H1 (cell line): ENCODE measurements around the gene S1PR3. TPM values are rescaled to one million over a fixed set of nuclear protein-coding genes. Genes with fewer than 3 reads are reported as not detected.

Source experiments
- CTCF ChIA-PET: fragments of 300-600 bp; sonication (Branson Sonifier 250); formaldehyde crosslinking; loops from one replicate; lab custom pipeline; 2021; ENCODE audit not compliant: partially characterized antibody; lab: Charles Lee
- POLR2A ChIA-PET: fragments of 300-600 bp; sonication (Branson Sonifier 250); formaldehyde crosslinking; loops from one replicate; lab custom pipeline; 2021; ENCODE audit warnings: inconsistent platforms; ENCODE audit not compliant: partially characterized antibody; lab: Charles Lee
- DNase-seq, 2 experiments: peaks; one replicate each; pipeline versions ENCODE4 v3.0.0 to v3.0.0-alpha.2; 2010 to 2022; ENCODE audit warnings: low spot score in 2 of 2, low read depth in 1 of 2, mixed read lengths in 1 of 2
- FAIRE-seq: peaks from 2 replicates; lab custom pipeline; 2011; peaks lifted over from hg19 to GRCh38; lab: Jason Lieb, UNC
- H2AFZ ChIP-seq: 2 replicates; pipeline ENCODE4 v1.8.1; 2012; ENCODE audit warnings: low read length, inconsistent platforms
- H2AK5ac ChIP-seq: 2 replicates; pipeline ENCODE4 v1.6.1; 2013; ENCODE audit warnings: low read depth, low read length
- H2BK120ac ChIP-seq: replicated peaks from 2 replicates; pipeline ENCODE3; 2013; ENCODE audit warnings: low read depth, low read length, inconsistent platforms
- H2BK12ac ChIP-seq: 2 replicates; pipeline ENCODE4 v1.6.1; 2013; ENCODE audit warnings: low read depth, low read length
- H2BK15ac ChIP-seq: 2 replicates; pipeline ENCODE4 v1.6.1; 2013; ENCODE audit warnings: low read length
- H2BK20ac ChIP-seq: 2 replicates; pipeline ENCODE4 v1.6.1; 2013; ENCODE audit warnings: low read length
- H2BK5ac ChIP-seq: 2 replicates; pipeline ENCODE4 v1.6.1; 2013; ENCODE audit warnings: low read depth, low read length
- H3K14ac ChIP-seq: 2 replicates; pipeline ENCODE4 v1.6.1; 2013; ENCODE audit warnings: inconsistent platforms; ENCODE audit not compliant: insufficient read length
- H3K18ac ChIP-seq: 2 replicates; pipeline ENCODE4 v1.6.1; 2013; ENCODE audit warnings: low read length; ENCODE audit errors: extremely low read depth
- H3K23ac ChIP-seq: 2 replicates; pipeline ENCODE4 v1.6.1; 2013; ENCODE audit warnings: inconsistent platforms; ENCODE audit not compliant: insufficient read length
- H3K23me2 ChIP-seq: 2 replicates; pipeline ENCODE4 v1.6.1; 2013; ENCODE audit warnings: low read depth, low read length
- H3K27ac ChIP-seq: 2 replicates; pipeline ENCODE4 v1.6.1; 2011; ENCODE audit warnings: low read depth, low read length, inconsistent platforms
- H3K27me3 ChIP-seq, 4 experiments: replicated peaks in 1 of 4; 1 replicate in 1 of 4; 2 replicates in 3 of 4; pipeline versions ENCODE4 v1.6.1 to v1.8.1; 2011 to 2013; ENCODE audit warnings: low read length in 3 of 4, mild to moderate bottlenecking in 3 of 4, inconsistent platforms in 2 of 4, mixed read lengths in 2 of 4, moderate library complexity in 1 of 4; ENCODE audit not compliant: control insufficient read depth in 3 of 4, insufficient read depth in 3 of 4; ENCODE audit errors: extremely low read depth in 1 of 4
- H3K36me3 ChIP-seq, 4 experiments: 2 replicates each; pipeline versions ENCODE4 v1.6.1 to v1.8.1; 2011 to 2013; ENCODE audit warnings: mild to moderate bottlenecking in 4 of 4, low read length in 3 of 4, moderate library complexity in 2 of 4, control low read depth in 1 of 4, inconsistent platforms in 1 of 4; ENCODE audit not compliant: insufficient read depth in 4 of 4, control insufficient read depth in 2 of 4
- H3K4ac ChIP-seq: replicated peaks from 2 replicates; pipeline ENCODE3; 2013; ENCODE audit warnings: low read length, low read depth, mixed read lengths, inconsistent platforms; ENCODE audit not compliant: insufficient read length
- H3K4me1 ChIP-seq, 4 experiments: replicated peaks in 1 of 4; 1 replicate in 1 of 4; 2 replicates in 3 of 4; pipeline versions ENCODE4 v1.6.1 to v1.8.1; 2011 to 2013; ENCODE audit warnings: low read length in 3 of 4, inconsistent platforms in 2 of 4, mixed read lengths in 1 of 4; ENCODE audit not compliant: insufficient read depth in 4 of 4, control insufficient read depth in 3 of 4
- H3K4me2 ChIP-seq, 2 experiments: 2 replicates each; pipeline versions ENCODE4 v1.6.1 to v1.8.1; 2011 to 2013; ENCODE audit warnings: low read depth in 2 of 2, low read length in 2 of 2, control low read depth in 1 of 2, inconsistent platforms in 1 of 2, mild to moderate bottlenecking in 1 of 2; ENCODE audit not compliant: insufficient read depth in 1 of 2
- H3K4me3 ChIP-seq, 4 experiments: fragments of 200-600, 300-600 bp in 1 of 4; sonication (generic), shearing (Covaris generic), sonication (Bioruptor Twin) in 1 of 4; 2 replicates each; pipeline versions ENCODE4 v1.5.1 to v1.8.1; 2011 to 2016; ENCODE audit warnings: low read length in 4 of 4, low read depth in 3 of 4, control low read depth in 2 of 4, inconsistent platforms in 2 of 4, mild to moderate bottlenecking in 2 of 4, mixed read lengths in 1 of 4, moderate library complexity in 1 of 4; ENCODE audit not compliant: insufficient read depth in 2 of 4; ENCODE audit errors: extremely low read depth in 1 of 4
- H3K56ac ChIP-seq: replicated peaks from 2 replicates; pipeline ENCODE3; 2013; ENCODE audit warnings: low read depth, mild to moderate bottlenecking, mixed read lengths, low read length, inconsistent platforms; ENCODE audit not compliant: insufficient read length
- H3K79me1 ChIP-seq: 2 replicates; pipeline ENCODE4 v1.6.1; 2013; ENCODE audit warnings: low read depth, low read length, control low read depth
- H3K79me2 ChIP-seq, 2 experiments: 2 replicates each; pipeline versions ENCODE4 v1.6.1 to v1.8.1; 2012 to 2013; ENCODE audit warnings: low read length in 2 of 2, mild to moderate bottlenecking in 2 of 2, inconsistent platforms in 1 of 2; ENCODE audit not compliant: insufficient read depth in 2 of 2, control insufficient read depth in 1 of 2
- H3K9ac ChIP-seq, 4 experiments: replicated peaks in 1 of 4; 1 replicate in 1 of 4; 2 replicates in 3 of 4; pipeline versions ENCODE4 v1.6.1 to v1.8.1; 2011 to 2013; ENCODE audit warnings: low read depth in 3 of 4, low read length in 3 of 4, control low read depth in 2 of 4, mild to moderate bottlenecking in 2 of 4, moderate library complexity in 2 of 4, inconsistent platforms in 1 of 4; ENCODE audit errors: extremely low read depth in 1 of 4
- H3K9me3 ChIP-seq, 2 experiments: 2 replicates each; pipeline versions ENCODE4 v1.6.1 to v1.8.1; 2012 to 2013; ENCODE audit warnings: mild to moderate bottlenecking in 2 of 2, moderate library complexity in 2 of 2, control low read depth in 1 of 2, inconsistent platforms in 1 of 2, low read depth in 1 of 2, low read length in 1 of 2, mixed read lengths in 1 of 2; ENCODE audit not compliant: insufficient read depth in 2 of 2
- H4K20me1 ChIP-seq, 2 experiments: replicated peaks in 1 of 2; 2 replicates each; pipeline versions ENCODE3 to v1.8.1; 2011 to 2013; ENCODE audit warnings: inconsistent platforms in 2 of 2, low read length in 2 of 2, mild to moderate bottlenecking in 1 of 2; ENCODE audit not compliant: insufficient read depth in 2 of 2, control insufficient read depth in 1 of 2
- H4K5ac ChIP-seq: 2 replicates; pipeline ENCODE4 v1.6.1; 2013; ENCODE audit warnings: low read length, low read depth, mixed read lengths, inconsistent platforms; ENCODE audit not compliant: insufficient read length
- H4K8ac ChIP-seq: 2 replicates; pipeline ENCODE4 v1.8.0; 2013; ENCODE audit warnings: mild to moderate bottlenecking, moderate library complexity, low read length, inconsistent platforms; ENCODE audit not compliant: insufficient read depth; ENCODE audit errors: extremely low read depth
- H4K91ac ChIP-seq: replicated peaks from 2 replicates; pipeline ENCODE3; 2013; ENCODE audit warnings: low read length, mixed read lengths, inconsistent platforms; ENCODE audit not compliant: insufficient read length
- CREB1 ChIP-seq: IDR thresholded peaks from 2 replicates; pipeline ENCODE4 v1.6.1; 2012; ENCODE audit warnings: inconsistent platforms
- JUND ChIP-seq: IDR thresholded peaks from 2 replicates; pipeline ENCODE4 v1.6.1; 2011; ENCODE audit warnings: mild to moderate bottlenecking, improper control_type of control experiment, low read length
- TAF7 ChIP-seq: optimal IDR thresholded peaks from 2 replicates; pipeline ENCODE3; 2011; ENCODE audit warnings: low read depth, mild to moderate bottlenecking, inconsistent platforms, low read length, moderate library complexity, borderline replicate concordance
- WGBS, 2 experiments: shearing (Covaris generic) in 1 of 2; methylation state at CpG; one replicate each; pipeline versions ENCODE4 v1.1.6 to v1.1.7; 2013 to 2015; ENCODE audit warnings: low lambda C conversion rate in 2 of 2, mixed read lengths in 2 of 2, inconsistent platforms in 1 of 2, low coverage in 1 of 2, missing lambda C conversion rate in 1 of 2; ENCODE audit not compliant: insufficient replicate concordance in 2 of 2, insufficient coverage in 1 of 2, insufficient read length in 1 of 2; ENCODE audit errors: extremely low coverage in 1 of 2, missing lambda C conversion rate in 1 of 2; 5-methylcytosine and 5-hydroxymethylcytosine counted together
- polyA plus RNA-seq, 7 experiments: library from polyadenylated mRNA; depleted of rRNA in 3 of 7; stranded (reverse) in 5 of 7; unstranded in 2 of 7; fragments of >200 nt in 5 of 7; fragments of 200-250 nt in 2 of 7; gene quantifications; 1 replicate in 5 of 7; 2 replicates in 1 of 7; 4 replicates in 1 of 7; pipeline versions ENCODE4 v1.2.1 to v1.2.3, GENCODE V29; 2011 to 2013; ENCODE audit warnings: missing spikeins in 2 of 7, mixed read lengths in 2 of 7
- total RNA-seq: library from RNA; stranded (reverse); fragmentation: NEBNext Ultra II Directional; extraction: Animal tissue kit (Norgen Biotek cat#: 25700); gene quantifications from 2 replicates; pipeline ENCODE4 v1.2.1, GENCODE V29; 2021

The S1PR3 gene
- total and polyA plus RNA-seq, 2 of the 8 experiments (the other 6 are each of a cell fraction or from before 2014, with no cell fraction given): 3.7 to 6.4 TPM

GRCh38 chr9:89037346-89037745, 46.1 kb downstream of the S1PR3 start:
- 89% methylated on average over 4 of the region's 4 CpGs; no CpG with 5 or more reads in 1 of the 2 experiments for WGBS, 2 experiments
- Histone ChIP-seq H3K4me1 (no peaks in the 10 kb centered on the region), H2BK5ac (no peak overlapping the region), H3K4ac (no peak overlapping the region), H4K91ac (no peak overlapping the region), H2BK120ac (no peak overlapping the region), H3K14ac (no peak overlapping the region), H3K23ac (no peak overlapping the region), H3K27ac (no peak overlapping the region), H3K18ac (no peak overlapping the region), H2AFZ (no peak overlapping the region), H4K5ac (no peak overlapping the region), H2BK12ac (no peak overlapping the region), H2BK15ac (no peak overlapping the region), H3K36me3 (no peaks in the 10 kb centered on the region; a peak in 1 of 8 replicates), H3K27me3 (no peaks in the 10 kb centered on the region), H3K56ac (no peak overlapping the region), H3K4me2 (no peak overlapping the region), H3K79me2 (no peaks in the 10 kb centered on the region), H3K23me2 (peaks cover 7% of the 10 kb centered on the region; the same call in 1 of the 2 replicates), H3K9ac (no peak overlapping the region), H4K8ac (no peak overlapping the region), H2BK20ac (no peak overlapping the region), H3K4me3 (no peak overlapping the region), H2AK5ac (no peak overlapping the region), H3K9me3 (no peaks in the 10 kb centered on the region), H3K79me1 (no peaks in the 10 kb centered on the region), H4K20me1 (peaks cover 0 to 8% of the 10 kb centered on the region in 2 experiments)
- ChIA-PET POLR2A (interaction anchor here (0.6 kb wide), 1 partner anchor 25 kb away, joined by 3 read pairs; no protein-coding TSS in a partner anchor), CTCF (no interaction called here)
- no peak for TF ChIP-seq CREB1
- no peak for TF ChIP-seq JUND
- TF ChIP-seq TAF7: no peak
- FAIRE-seq (no peak), DNase-seq (no peak)
